GM18505 (cell line): ENCODE results near the gene BICDL2.
"Not testable (repeated sequence)": the region's sequence is repeated elsewhere in the genome, so short reads cannot be mapped to it uniquely, and the experiment has no call there.

Source experiments
- ATAC-seq: cut with Tn5 transposase; IDR thresholded peaks from one replicate; pipeline ENCODE4 v1.9.1; 2021; ENCODE audit not compliant: unreplicated experiment
- POLR2A ChIP-seq: IDR thresholded peaks from 4 replicates; pipeline ENCODE4 v1.6.1; 2011; ENCODE audit warnings: borderline replicate concordance; ENCODE audit not compliant: insufficient read depth, insufficient read length; ENCODE audit errors: extremely low read depth

The BICDL2 gene

GRCh38 chr16:3036726-3037315 lies at the start of gene BICDL2:
Gene BICDL2 (minus strand): TSS chr16:3036944. CDS start chr16:3035496, 1,448 bp downstream.
- no peak for ATAC-seq
- no peak for TF ChIP-seq POLR2A

DNA sequence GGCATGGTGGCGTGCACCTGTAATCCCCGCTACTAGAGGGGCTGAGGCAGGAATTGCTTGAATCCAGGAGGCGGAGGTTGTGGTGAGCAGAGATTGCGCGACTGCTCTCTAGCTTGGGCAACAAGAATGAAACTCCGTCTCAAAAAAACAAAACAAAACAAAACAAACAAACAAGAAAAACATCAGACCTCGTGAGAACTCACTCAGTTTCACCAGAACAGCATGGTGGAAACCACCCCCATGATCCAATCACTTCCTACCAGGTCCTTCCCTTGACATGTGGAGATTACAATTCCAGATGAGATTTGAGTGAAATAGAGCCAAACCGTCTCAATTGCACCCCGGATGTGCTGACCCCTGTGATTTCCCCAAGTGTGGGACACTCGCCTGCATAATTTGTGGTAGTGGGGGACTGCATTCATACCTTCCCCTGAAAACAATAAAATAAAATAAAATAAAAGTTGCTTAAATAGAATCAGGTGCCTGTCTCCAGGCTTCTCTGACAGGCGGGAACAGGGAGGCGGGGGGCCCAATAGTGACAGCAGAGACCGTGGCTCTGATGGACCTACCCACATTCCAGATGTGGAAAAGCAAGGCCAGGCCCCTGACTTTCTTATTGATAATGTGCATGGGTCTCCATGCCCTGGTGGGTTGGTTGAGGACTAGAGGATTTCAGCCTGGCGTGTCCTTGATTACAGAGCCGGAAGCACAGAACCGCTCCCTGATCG lies 49.3 kb upstream of the BICDL2 start:
- ATAC-seq, result no peak
- TF ChIP-seq POLR2A, result no peak

- no peak for TF ChIP-seq POLR2A
- no peak for ATAC-seq
These were observed 48.4 kb upstream of the BICDL2 start for GRCh38 chr16:3084969-3085670.

GRCh38 chr16:3084491-3084890 lies 47.7 kb upstream of the BICDL2 start:
- ATAC-seq, result no peak
- TF ChIP-seq POLR2A, result no peak

DNA sequence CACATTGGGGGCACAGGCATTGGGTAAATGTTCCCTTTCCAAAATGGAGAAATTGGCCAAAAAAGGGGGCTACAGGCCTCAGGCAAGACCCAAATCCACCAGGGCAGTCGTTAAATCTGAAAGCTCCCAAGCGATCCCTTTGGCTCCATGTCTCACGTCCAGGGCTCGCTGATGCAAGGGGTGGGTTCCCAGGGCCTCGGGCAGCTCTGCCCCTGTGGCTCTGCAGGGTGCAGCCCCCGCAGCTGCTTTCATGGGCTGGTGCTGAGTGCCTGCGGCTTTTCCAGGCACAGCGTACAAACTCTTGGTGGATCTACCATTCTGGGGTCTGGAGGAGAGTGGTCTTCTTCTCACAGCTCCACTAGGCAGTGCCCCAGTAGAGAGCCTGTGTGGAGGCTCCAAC lies 46.7 kb upstream of the BICDL2 start:
- ATAC-seq, result not testable (repeated sequence)

GRCh38 chr16:3081957-3082356 lies 45.2 kb upstream of the BICDL2 start:
- ATAC-seq, result not testable (repeated sequence)

GRCh38 chr16:3080024-3080423 lies 43.3 kb upstream of the BICDL2 start:
- TF ChIP-seq POLR2A, result no peak
- no peak for ATAC-seq

DNA sequence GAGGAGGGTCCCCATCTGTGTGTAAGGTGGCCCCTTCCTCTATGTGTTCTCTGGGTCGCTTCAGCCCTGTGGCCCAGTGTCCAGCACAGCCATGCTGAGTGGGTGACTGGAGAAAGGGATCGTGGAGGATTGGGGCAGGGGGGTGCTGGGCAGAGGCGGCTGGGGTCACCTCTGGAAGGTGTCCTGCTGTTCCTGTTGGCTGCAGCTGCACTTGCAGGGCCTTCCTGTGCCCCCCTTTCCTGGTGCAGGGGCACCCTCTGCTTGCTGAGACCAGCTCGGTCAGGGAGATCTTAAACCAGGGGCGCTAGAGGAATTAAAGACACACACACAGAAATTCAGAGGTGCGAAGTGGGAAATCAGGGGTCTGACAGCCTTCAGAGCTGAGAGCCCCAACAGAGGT lies 39.8 kb upstream of the BICDL2 start:
- ATAC-seq, result no peak
- no peak for TF ChIP-seq POLR2A

GRCh38 chr16:3075946-3076345 lies 39.2 kb upstream of the BICDL2 start:
- ATAC-seq, result not testable (repeated sequence)

DNA sequence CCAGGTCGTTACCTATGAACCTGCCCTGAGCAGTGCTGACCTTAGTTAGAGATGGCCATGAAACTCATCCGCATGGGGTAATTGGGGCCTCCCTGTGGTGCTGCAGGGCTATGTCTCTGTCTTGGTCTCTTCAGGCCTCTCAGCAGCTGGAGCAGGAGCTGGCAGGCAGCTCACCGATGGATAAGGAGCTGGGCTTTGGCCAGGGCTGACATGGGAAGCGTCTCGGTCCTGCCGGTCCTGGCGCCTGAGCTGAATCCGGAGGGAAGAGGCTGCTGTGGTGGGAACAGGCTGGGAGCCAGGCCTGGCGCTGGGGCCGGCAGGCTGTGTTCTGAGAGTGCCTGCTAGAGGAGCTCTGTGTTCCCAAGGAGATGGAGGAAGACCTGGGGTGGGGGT lies 38.8 kb upstream of the BICDL2 start:
- ATAC-seq, result no peak
- peak; percentile 26 for TF ChIP-seq POLR2A

GRCh38 chr16:3074860-3075522 lies 38.2 kb upstream of the BICDL2 start:
- peak; percentile 75 for ATAC-seq
- TF ChIP-seq POLR2A, result no peak

DNA sequence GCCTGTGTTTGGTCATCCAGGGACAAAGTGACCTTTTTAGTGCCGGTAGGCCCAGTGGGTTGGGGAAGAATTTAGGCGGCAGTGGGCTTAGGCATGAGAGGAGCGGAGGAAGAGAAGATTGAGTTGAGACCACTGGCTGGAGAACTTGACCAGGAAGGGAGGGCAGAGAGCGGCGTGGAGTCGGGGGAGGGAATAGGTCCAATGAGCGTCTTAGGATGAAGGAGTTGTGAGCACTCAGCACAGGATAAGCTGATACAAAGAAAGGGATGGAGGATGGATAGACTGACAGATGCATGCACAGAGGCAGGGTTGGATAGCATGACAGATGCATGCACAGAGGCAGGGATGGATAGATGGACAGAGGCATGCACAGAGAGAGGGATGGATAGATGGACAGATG lies 36.7 kb upstream of the BICDL2 start:
- no peak for TF ChIP-seq POLR2A
- ATAC-seq, result no peak

- not testable (repeated sequence) for ATAC-seq
These were observed 36.0 kb upstream of the BICDL2 start for GRCh38 chr16:3072576-3073263.

GRCh38 chr16:3072148-3072547 lies 35.4 kb upstream of the BICDL2 start:
- ATAC-seq, result not testable (repeated sequence)
